NCI-H748 (cell line): Measurements from ENCODE around the gene FHDC1.
"Not testable (repeated sequence)": the region's sequence is repeated elsewhere in the genome, so short reads cannot be mapped to it uniquely, and the experiment has no call there.

Experiments
- DNase-seq: peaks from one replicate; lab custom pipeline; 2025; ENCODE audit not compliant: unreplicated experiment; lab: John Stamatoyannopoulos, UW

The FHDC1 gene

GRCh38 chr4:152935631-152936445, at the start of gene FHDC1:
FHDC1 (plus strand) TSS chr4:152936323; CDS start chr4:152943058, 6,735 bp downstream.
- DNase-seq: peak; percentile 83

GRCh38 chr4:152887981-152888380, 48.1 kb upstream of the FHDC1 start:
- no peak for DNase-seq

GRCh38 chr4:152892974-152893373, 43.1 kb upstream of the FHDC1 start:
- DNase-seq: no peak

GRCh38 chr4:152894673-152895072, 41.5 kb upstream of the FHDC1 start:
- no peak for DNase-seq

GRCh38 chr4:152896811-152897210, 39.3 kb upstream of the FHDC1 start:
- no peak for DNase-seq

- DNase-seq: not testable (repeated sequence)
These were observed 38.0 kb upstream of the FHDC1 start for GRCh38 chr4:152898133-152898532.

GRCh38 chr4:152898606-152899005, 37.5 kb upstream of the FHDC1 start:
- no peak for DNase-seq

- DNase-seq: no peak
These were observed 35.7 kb upstream of the FHDC1 start for GRCh38 chr4:152900395-152900794.

- no peak for DNase-seq
These were observed 34.9 kb upstream of the FHDC1 start for GRCh38 chr4:152901205-152901604.

- DNase-seq: no peak
These were observed 32.5 kb upstream of the FHDC1 start for GRCh38 chr4:152903658-152904057.

GRCh38 chr4:152909901-152910300, 26.2 kb upstream of the FHDC1 start:
- no peak for DNase-seq

- no peak for DNase-seq
These were observed 25.6 kb upstream of the FHDC1 start for GRCh38 chr4:152910521-152910920.

- DNase-seq: no peak
These were observed 18.4 kb upstream of the FHDC1 start for GRCh38 chr4:152917543-152918395.

GRCh38 chr4:152919826-152920225, 16.3 kb upstream of the FHDC1 start:
- DNase-seq: no peak

- DNase-seq: peak; percentile 7
These were observed 15.4 kb upstream of the FHDC1 start for GRCh38 chr4:152920768-152921167.

GRCh38 chr4:152921284-152921683, 14.8 kb upstream of the FHDC1 start:
- DNase-seq: no peak

- DNase-seq: no peak
These were observed 10.3 kb upstream of the FHDC1 start for GRCh38 chr4:152925851-152926250.

- no peak for DNase-seq
These were observed 9.2 kb upstream of the FHDC1 start for GRCh38 chr4:152926959-152927358.

- no peak for DNase-seq
These were observed 8.4 kb upstream of the FHDC1 start for GRCh38 chr4:152927737-152928136.

GRCh38 chr4:152928286-152928685, 7.8 kb upstream of the FHDC1 start:
- DNase-seq: no peak

- no peak for DNase-seq
These were observed 6.2 kb upstream of the FHDC1 start for GRCh38 chr4:152929888-152930287.

- no peak for DNase-seq
These were observed 980 bp upstream of the FHDC1 start for GRCh38 chr4:152935143-152935542.
